ENCODE measurements around the gene C1orf159. TPM values are rescaled to one million over a fixed set of nuclear protein-coding genes. Genes with fewer than 3 reads are reported as not detected.

C1orf159 gene
- total and polyA plus RNA-seq, 9 of the 15 experiments (the other 6 are each of a cell fraction or from before 2014, with no cell fraction given) = 0.28 to 54.9 (median 10.6) TPM

DNA sequence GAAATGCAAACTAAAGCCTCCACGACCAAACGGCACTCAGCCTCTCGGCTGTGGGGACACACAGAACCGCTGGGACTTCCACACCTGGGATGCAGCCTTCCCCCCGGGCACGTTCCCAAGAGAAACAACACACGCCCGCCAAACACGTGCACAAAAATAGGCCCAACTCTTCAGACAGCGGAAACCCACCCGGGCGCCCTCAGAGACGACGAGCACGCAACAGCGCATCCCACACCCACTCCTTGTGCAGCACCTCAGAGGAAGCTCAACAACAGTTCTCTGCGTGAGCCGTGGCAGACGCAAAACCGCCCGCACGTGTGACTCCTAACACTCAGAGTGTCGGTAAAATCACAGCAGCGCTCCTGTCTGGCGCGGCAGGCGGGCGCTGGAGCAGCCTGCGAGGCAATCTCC is 5.3 kb downstream of the C1orf159 start:
- H3K27ac ChIP-seq (ENCODE audit: extremely low read depth, low read depth, low read length) = peak overlapping the region; percentile 71
- peaks cover 14 to 37% of the 10 kb centered on the region in 2 experiments; a peak in 4 of 5 replicates for H3K4me1 ChIP-seq (replicated peaks in 1 of 2; ENCODE audit: control insufficient read depth in 2 of 2, insufficient read depth in 2 of 2, low read length in 2 of 2)
- peaks cover 34% of the 10 kb centered on the region for H3K9me3 ChIP-seq (replicated peaks; ENCODE audit: control insufficient read depth, insufficient read depth, low read depth, low read length)
- peaks cover 28% of the 10 kb centered on the region for H3K36me3 ChIP-seq (ENCODE audit: control insufficient read depth, insufficient read depth, low read length)
- no peaks in the 10 kb centered on the region for H4K20me1 ChIP-seq (replicated peaks; ENCODE audit: control insufficient read depth, insufficient read depth, low read length)
- peak overlapping the region; percentile 67 for H3K4me2 ChIP-seq (ENCODE audit: insufficient read depth, low read length)
- peak overlapping the region; percentile 71 to 72 for H3K9ac ChIP-seq (ENCODE audit: insufficient read depth in 1 of 2, low read depth in 2 of 2, low read length in 2 of 2)
- ATAC-seq = peak; percentile 10; the same call in 1 of the 3 replicates
- H3K9me1 ChIP-seq (ENCODE audit: control insufficient read depth, insufficient read depth, low read length) = no peaks in the 10 kb centered on the region
- no peak overlapping the region for H2AFZ ChIP-seq (ENCODE audit: low read depth, low read length)
- H3K27me3 ChIP-seq (ENCODE audit: control insufficient read depth in 2 of 2, insufficient read depth in 2 of 2, low read length in 2 of 2) = no peaks in the 10 kb centered on the region
- FAIRE-seq = no peak
- H3K79me2 ChIP-seq (ENCODE audit: control insufficient read depth, insufficient read depth, low read length) = peaks cover 83% of the 10 kb centered on the region
- in situ Hi-C loops (cut with MboI) (no loop called here), intact Hi-C loops (cut with micrococcal nuclease) (no loop called here)
- no peak for DNase-seq (ENCODE audit: extremely low read depth in 1 of 4, low spot score in 3 of 4)
- BruUV-seq (replicated peaks) = no TSS peak
- WGBS (ENCODE audit: insufficient coverage, low coverage, missing lambda C conversion rate) = 90% methylated on average over 28 of the region's 29 CpGs
- CTCF ChIA-PET (ENCODE audit: low intra/inter-chr PET ratio) = no interaction called here
- no peak overlapping the region for H3K4me3 ChIP-seq
- POLR2A ChIA-PET = interaction anchor here (0.6 to 1.2 kb wide), 2 partner anchors 163 to 278 kb away, joined by 3 to 4 read pairs; partner anchors contain the start of gene UBE2J2
- TF ChIP-seq SMAD4 (CRISPR knock-in tag; conservative IDR thresholded peaks at IDR 0.05) = no peak
- no peak for TF ChIP-seq EP400 (IDR thresholded peaks at IDR 0.05)
- TF ChIP-seq ILF3 (IDR thresholded peaks at IDR 0.05; ENCODE audit: borderline replicate concordance) = no peak
- TF ChIP-seq JUNB (CRISPR knock-in tag; conservative IDR thresholded peaks at IDR 0.05) = 0 out of 2 replicates have a peak, but pooled peaks have one; percentile 9
- TF ChIP-seq TCF3 (CRISPR knock-in tag; IDR thresholded peaks at IDR 0.05) = no peak
- peak; percentile 49 for TF ChIP-seq POLR2G (IDR thresholded peaks at IDR 0.05; ENCODE audit: low read depth, low read length)
- TF ChIP-seq ERF (CRISPR knock-in tag; IDR thresholded peaks at IDR 0.05) = no peak
- TF ChIP-seq HDAC1 (IDR thresholded peaks at IDR 0.05) = peak in 1 of 2 experiments; percentile 14; a peak in 1 of 4 replicates
- no peak for TF ChIP-seq CBX3 (IDR thresholded peaks at IDR 0.05; ENCODE audit: borderline replicate concordance in 1 of 2, low read length in 2 of 2)
- no peak for TF ChIP-seq ZNF644 (tag; IDR thresholded peaks at IDR 0.05; ENCODE audit: low read depth)
- peak; percentile 53; the same call in 1 of the 2 replicates for TF ChIP-seq RBFOX2 (IDR thresholded peaks at IDR 0.05; ENCODE audit: low read depth, low read length)
- TF ChIP-seq FUS (optimal IDR thresholded peaks at IDR 0.05; ENCODE audit: low read depth, low read length) = no peak
- TF ChIP-seq, protein P1, sequence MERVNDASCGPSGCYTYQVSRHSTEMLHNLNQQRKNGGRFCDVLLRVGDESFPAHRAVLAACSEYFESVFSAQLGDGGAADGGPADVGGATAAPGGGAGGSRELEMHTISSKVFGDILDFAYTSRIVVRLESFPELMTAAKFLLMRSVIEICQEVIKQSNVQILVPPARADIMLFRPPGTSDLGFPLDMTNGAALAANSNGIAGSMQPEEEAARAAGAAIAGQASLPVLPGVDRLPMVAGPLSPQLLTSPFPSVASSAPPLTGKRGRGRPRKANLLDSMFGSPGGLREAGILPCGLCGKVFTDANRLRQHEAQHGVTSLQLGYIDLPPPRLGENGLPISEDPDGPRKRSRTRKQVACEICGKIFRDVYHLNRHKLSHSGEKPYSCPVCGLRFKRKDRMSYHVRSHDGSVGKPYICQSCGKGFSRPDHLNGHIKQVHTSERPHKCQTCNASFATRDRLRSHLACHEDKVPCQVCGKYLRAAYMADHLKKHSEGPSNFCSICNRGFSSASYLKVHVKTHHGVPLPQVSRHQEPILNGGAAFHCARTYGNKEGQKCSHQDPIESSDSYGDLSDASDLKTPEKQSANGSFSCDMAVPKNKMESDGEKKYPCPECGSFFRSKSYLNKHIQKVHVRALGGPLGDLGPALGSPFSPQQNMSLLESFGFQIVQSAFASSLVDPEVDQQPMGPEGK (CRISPR knock-in tag; IDR thresholded peaks at IDR 0.05; ENCODE audit: borderline replicate concordance) = no peak
- TF ChIP-seq, protein P2, sequence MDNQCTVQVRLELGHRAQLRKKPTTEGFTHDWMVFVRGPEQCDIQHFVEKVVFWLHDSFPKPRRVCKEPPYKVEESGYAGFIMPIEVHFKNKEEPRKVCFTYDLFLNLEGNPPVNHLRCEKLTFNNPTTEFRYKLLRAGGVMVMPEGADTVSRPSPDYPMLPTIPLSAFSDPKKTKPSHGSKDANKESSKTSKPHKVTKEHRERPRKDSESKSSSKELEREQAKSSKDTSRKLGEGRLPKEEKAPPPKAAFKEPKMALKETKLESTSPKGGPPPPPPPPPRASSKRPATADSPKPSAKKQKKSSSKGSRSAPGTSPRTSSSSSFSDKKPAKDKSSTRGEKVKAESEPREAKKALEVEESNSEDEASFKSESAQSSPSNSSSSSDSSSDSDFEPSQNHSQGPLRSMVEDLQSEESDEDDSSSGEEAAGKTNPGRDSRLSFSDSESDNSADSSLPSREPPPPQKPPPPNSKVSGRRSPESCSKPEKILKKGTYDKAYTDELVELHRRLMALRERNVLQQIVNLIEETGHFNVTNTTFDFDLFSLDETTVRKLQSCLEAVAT (IDR thresholded peaks at IDR 0.05) = peak in 1 of 2 experiments; percentile 76; a peak in 2 of 4 replicates
- 0 out of 2 replicates have a peak, but pooled peaks have one; percentile 4 for TF ChIP-seq NFIC (IDR thresholded peaks at IDR 0.05)
- no peak for TF ChIP-seq GABPB2 (CRISPR knock-in tag; conservative IDR thresholded peaks at IDR 0.05)
- TF ChIP-seq ARID1B (IDR thresholded peaks at IDR 0.05) = no peak
- TF ChIP-seq CBX1 (IDR thresholded peaks at IDR 0.05; ENCODE audit: low read depth) = 0 out of 2 replicates have a peak, but pooled peaks have one; percentile 13
- TF ChIP-seq, protein P3, sequence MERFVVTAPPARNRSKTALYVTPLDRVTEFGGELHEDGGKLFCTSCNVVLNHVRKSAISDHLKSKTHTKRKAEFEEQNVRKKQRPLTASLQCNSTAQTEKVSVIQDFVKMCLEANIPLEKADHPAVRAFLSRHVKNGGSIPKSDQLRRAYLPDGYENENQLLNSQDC (CRISPR knock-in tag; IDR thresholded peaks at IDR 0.05) = no peak
- TF ChIP-seq HSF4 (CRISPR knock-in tag; IDR thresholded peaks at IDR 0.05; ENCODE audit: borderline replicate concordance) = no peak
- no peak for TF ChIP-seq ZKSCAN1 (IDR thresholded peaks at IDR 0.05; ENCODE audit: low read depth, low read length)
- TF ChIP-seq SUPT5H (IDR thresholded peaks at IDR 0.05) = no peak
